OCI-LY7 (cell line): ENCODE measurements around the gene HDGF. TPM values are rescaled to one million over a fixed set of nuclear protein-coding genes. Genes with fewer than 3 reads are reported as not detected.
"Not testable (repeated sequence)": the region's sequence is repeated elsewhere in the genome, so short reads cannot be mapped to it uniquely, and the experiment has no call there.

Source experiments
- BruUV-seq: library from RNA; stranded (reverse); fragments of 400-500 nt; replicated peaks from 2 replicates; lab custom pipeline; 2021; lab: Mats Ljungman, UMichigan
- CTCF ChIA-PET: fragments of 300-600 bp; sonication (Branson Sonifier 250); formaldehyde crosslinking; loops from one replicate; lab custom pipeline; 2022; ENCODE audit warnings: antibody characterized with exemption; ENCODE audit not compliant: unreplicated experiment; lab: Charles Lee
- POLR2A ChIA-PET: fragments of 300-600 bp; sonication (Branson Sonifier 250); formaldehyde crosslinking; loops from one replicate; lab custom pipeline; 2022; ENCODE audit warnings: antibody characterized with exemption; lab: Charles Lee
- DNase-seq: peaks from one replicate; pipeline ENCODE4 v3.0.0-alpha.2; 2015; ENCODE audit warnings: low spot score
- H2AFZ ChIP-seq: fragments of 200-600 bp; sonication (generic), shearing (Covaris generic); 2 replicates; pipeline ENCODE4 v1.6.1; 2014; ENCODE audit warnings: mild to moderate bottlenecking, antibody characterized with exemption, low read length, moderate library complexity
- H3K27ac ChIP-seq: fragments of 200-600 bp; sonication (generic); 2 replicates; pipeline ENCODE4 v1.5.1; 2014; ENCODE audit warnings: mixed run types, low read depth, mild to moderate bottlenecking, moderate library complexity, low read length, inconsistent platforms; ENCODE audit not compliant: poor library complexity, severe bottlenecking
- H3K36me3 ChIP-seq: fragments of 200-600 bp; sonication (generic); 2 replicates; pipeline ENCODE4 v1.6.1; 2014; ENCODE audit warnings: mild to moderate bottlenecking, antibody characterized with exemption, low read length, moderate library complexity, mixed read lengths; ENCODE audit not compliant: insufficient read depth
- H3K4me1 ChIP-seq: fragments of 200-600 bp; sonication (generic); 2 replicates; pipeline ENCODE4 v1.5.1; 2014; ENCODE audit warnings: mild to moderate bottlenecking, low read length; ENCODE audit not compliant: insufficient read depth, poor library complexity, severe bottlenecking
- H3K4me2 ChIP-seq: fragments of 200-600 bp; sonication (generic); 2 replicates; pipeline ENCODE4 v1.6.1; 2014; ENCODE audit warnings: mild to moderate bottlenecking, low read length
- H3K4me3 ChIP-seq: fragments of 200-600 bp; sonication (generic); 2 replicates; pipeline ENCODE4 v1.5.1; 2014; ENCODE audit warnings: mild to moderate bottlenecking, low read depth, low read length; ENCODE audit not compliant: poor library complexity, severe bottlenecking
- H3K79me2 ChIP-seq: fragments of 200-600 bp; sonication (generic); 2 replicates; pipeline ENCODE4 v1.6.1; 2016; ENCODE audit warnings: low read depth, mild to moderate bottlenecking, low read length, moderate library complexity, mixed read lengths; ENCODE audit not compliant: insufficient read depth
- H3K9me2 ChIP-seq: fragments of 200-600 bp; sonication (generic); 2 replicates; pipeline ENCODE4 v1.6.1; 2016; ENCODE audit warnings: mild to moderate bottlenecking, low read length, mixed read lengths; ENCODE audit not compliant: insufficient read depth
- H3K9me3 ChIP-seq: fragments of 200-600 bp; sonication (generic); 2 replicates; pipeline ENCODE4 v1.6.1; 2014; ENCODE audit warnings: mild to moderate bottlenecking, mixed run types, low read length, mixed read lengths
- H4K20me1 ChIP-seq: fragments of 200-600 bp; sonication (generic); 2 replicates; pipeline ENCODE4 v1.6.1; 2014; ENCODE audit warnings: mild to moderate bottlenecking, antibody characterized with exemption, low read length, moderate library complexity, mixed read lengths; ENCODE audit not compliant: insufficient read depth
- CTCF ChIP-seq: fragments of 200-600 bp; sonication (generic); conservative IDR thresholded peaks from 2 replicates; pipeline ENCODE4 v1.5.1; 2014; ENCODE audit warnings: mild to moderate bottlenecking, antibody characterized with exemption, low read length, moderate library complexity, mixed read lengths
- EZH2phosphoT487 ChIP-seq: fragments of 200-600 bp; sonication (generic); IDR thresholded peaks from 2 replicates; pipeline ENCODE4 v1.6.1; 2018; ENCODE audit warnings: low read depth, borderline replicate concordance, mild to moderate bottlenecking, mixed run types, antibody characterized with exemption, low read length, moderate library complexity, mixed read lengths
- intact Hi-C: fragments of 100-400 bp; cut with micrococcal nuclease; formaldehyde crosslinking; loops from one replicate; pipeline ENCODE4 v1.10.0; 2022; ENCODE audit not compliant: unreplicated experiment
- total RNA-seq, 2 experiments: library from RNA; depleted of rRNA in 1 of 2; stranded (reverse); fragments of >200 nt in 1 of 2; shearing (Covaris generic) in 1 of 2; gene quantifications; 2 replicates each; pipeline ENCODE4 v1.2.3, GENCODE V29; 2014 to 2022

Gene HDGF
- total RNA-seq, 2 experiments from 2014 or later: 291 to 329 TPM

- H3K36me3 ChIP-seq: no peaks in the 10 kb centered on the region
- H4K20me1 ChIP-seq: no peaks in the 10 kb centered on the region
- no peak for TF ChIP-seq EZH2phosphoT487
- TF ChIP-seq CTCF: no peak
- ChIA-PET CTCF (interaction anchor here (0.6 kb wide), 1 partner anchor 133 kb away, joined by 3 read pairs; no protein-coding TSS in a partner anchor), POLR2A (interaction anchor here (0.7 to 2.3 kb wide), 2 partner anchors 8 to 12 kb away, joined by 3 to 7 read pairs; no protein-coding TSS in a partner anchor)
- no peak overlapping the region for H3K4me2 ChIP-seq
- H2AFZ ChIP-seq: no peak overlapping the region
- no TSS peak for BruUV-seq
- DNase-seq: no peak
- H3K4me1 ChIP-seq: peaks cover 7% of the 10 kb centered on the region
- intact Hi-C loops: no loop called here
- H3K9me2 ChIP-seq: no peaks in the 10 kb centered on the region
- H3K79me2 ChIP-seq: no peaks in the 10 kb centered on the region
- H3K9me3 ChIP-seq: no peaks in the 10 kb centered on the region
- no peak overlapping the region for H3K27ac ChIP-seq
- no peak overlapping the region for H3K4me3 ChIP-seq
Measured at GRCh38 chr1:156760092-156760795, 8.8 kb upstream of the HDGF start.

DNA sequence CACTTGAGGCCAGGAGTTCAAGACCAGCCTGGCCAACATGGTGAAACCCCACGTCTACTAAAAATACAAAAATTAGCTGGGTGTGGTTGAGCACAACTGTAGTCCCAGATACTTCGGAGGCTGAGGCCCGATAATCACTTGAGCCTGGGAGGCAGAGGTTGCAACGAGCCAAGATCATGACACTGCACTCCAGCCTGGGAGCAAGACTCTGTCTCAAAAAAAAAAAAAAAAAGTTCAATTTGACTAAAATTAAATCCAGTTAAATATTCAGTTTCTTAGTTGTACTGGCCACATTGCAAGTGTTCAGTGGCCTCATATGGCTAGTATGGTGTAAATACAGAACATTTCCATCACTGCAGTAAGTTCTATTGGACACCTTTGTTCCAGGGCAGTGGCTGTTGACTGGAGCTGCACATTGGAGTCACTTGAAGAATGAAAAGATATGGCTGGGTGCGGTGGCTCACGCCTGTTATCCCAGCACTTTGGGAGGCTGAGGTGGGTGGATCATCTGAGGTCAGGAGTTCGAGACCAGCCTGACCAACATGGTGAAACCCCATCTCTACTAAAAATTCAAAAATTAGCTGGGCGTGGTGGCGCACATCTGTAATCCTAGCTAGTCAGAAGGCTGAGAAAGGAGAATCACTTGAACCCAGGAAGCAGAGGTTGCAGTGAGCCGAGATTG lies 6.2 kb upstream of the HDGF start:
- H3K27ac ChIP-seq, H2AFZ ChIP-seq, CTCF ChIA-PET, H3K36me3 ChIP-seq, H3K4me2 ChIP-seq, BruUV-seq, H4K20me1 ChIP-seq, H3K4me3 ChIP-seq, H3K79me2 ChIP-seq, H3K9me3 ChIP-seq, POLR2A ChIA-PET, H3K9me2 ChIP-seq, DNase-seq: not testable (repeated sequence)
- H3K4me1 ChIP-seq: peaks cover 18% of the 10 kb centered on the region
- intact Hi-C loops: loop anchor here (10.0 kb wide), 1 partner anchor 253 kb away; the partner anchor contains the start of gene MEF2D

GRCh38 chr1:156756355-156756754 lies 4.9 kb upstream of the HDGF start:
- intact Hi-C loops: loop anchor here (10.0 kb wide), 1 partner anchor 252 kb away; the partner anchor contains the start of gene MEF2D
- TF ChIP-seq EZH2phosphoT487 (no peak), CTCF (no peak)
- Histone ChIP-seq H3K9me2 (no peaks in the 10 kb centered on the region), H3K4me1 (peaks cover 20% of the 10 kb centered on the region), H3K79me2 (peaks cover 17% of the 10 kb centered on the region), H3K9me3 (no peaks in the 10 kb centered on the region), H3K36me3 (peaks cover 3% of the 10 kb centered on the region; the same call in 1 of the 2 replicates), H4K20me1 (no peaks in the 10 kb centered on the region), H2AFZ (no peak overlapping the region), H3K27ac (no peak overlapping the region), H3K4me2 (no peak overlapping the region), H3K4me3 (no peak overlapping the region)
- BruUV-seq: no TSS peak
- POLR2A ChIA-PET: interaction anchor here (0.5 to 1.2 kb wide), 6 partner anchors 10 to 142 kb away, joined by 3 to 5 read pairs (median 4); partner anchors contain the start of genes ISG20L2, METTL25B and MRPL24
- no peak for DNase-seq
- CTCF ChIA-PET: interaction anchor here (1.6 kb wide), 1 partner anchor 30 kb away, joined by 3 read pairs; no protein-coding TSS in a partner anchor
